Cerebellar cortex (tissue), 1 donor: ENCODE data around the gene MAP3K15.

Experiments
- DNase-seq: peaks from one replicate; pipeline ENCODE4 v3.0.0-alpha.2; 2015; ENCODE audit warnings: low spot score

Gene MAP3K15

GRCh38 chrX:19389227-19389845 lies 126.0 kb downstream of the MAP3K15 start:
- DNase-seq: no peak

GRCh38 chrX:19388741-19389140 lies 126.6 kb downstream of the MAP3K15 start:
- DNase-seq: no peak

GRCh38 chrX:19388064-19388679 lies 127.1 kb downstream of the MAP3K15 start:
- no peak for DNase-seq

- no peak for DNase-seq
Observed at GRCh38 chrX:19386679-19387078, 128.6 kb downstream of the MAP3K15 start.

- DNase-seq: peak; percentile 25
Observed at GRCh38 chrX:19382555-19383145, 132.7 kb downstream of the MAP3K15 start.

- DNase-seq: no peak
Observed at GRCh38 chrX:19381326-19381725, 134.0 kb downstream of the MAP3K15 start.

- no peak for DNase-seq
Observed at GRCh38 chrX:19377799-19378198, 137.5 kb downstream of the MAP3K15 start.

GRCh38 chrX:19375546-19375945 lies 139.8 kb downstream of the MAP3K15 start:
- DNase-seq: no peak

GRCh38 chrX:19373351-19373891 lies 141.9 kb downstream of the MAP3K15 start:
- DNase-seq: no peak

- peak; percentile 4 for DNase-seq
Observed at GRCh38 chrX:19372547-19373331, 142.6 kb downstream of the MAP3K15 start.

- DNase-seq: peak; percentile 54
Observed at GRCh38 chrX:19372170-19372546, 143.2 kb downstream of the MAP3K15 start.

- DNase-seq: no peak
Observed at GRCh38 chrX:19370061-19370460, 145.2 kb downstream of the MAP3K15 start.

- DNase-seq: no peak
Observed at GRCh38 chrX:19368576-19368975, 146.7 kb downstream of the MAP3K15 start.

GRCh38 chrX:19361701-19362100 lies 153.6 kb downstream of the MAP3K15 start:
- no peak for DNase-seq

- DNase-seq: no peak
Observed at GRCh38 chrX:19360903-19361302, 154.4 kb downstream of the MAP3K15 start.

GRCh38 chrX:19358521-19358920 lies 156.8 kb downstream of the MAP3K15 start:
- no peak for DNase-seq

GRCh38 chrX:19354625-19355024 lies 160.7 kb downstream of the MAP3K15 start:
- no peak for DNase-seq

- no peak for DNase-seq
Observed at GRCh38 chrX:19350941-19351384, 164.3 kb downstream of the MAP3K15 start.

- DNase-seq: no peak
Observed at GRCh38 chrX:19349264-19349663, 166.0 kb downstream of the MAP3K15 start.

- no peak for DNase-seq
Observed at GRCh38 chrX:19347916-19348315, 167.4 kb downstream of the MAP3K15 start.

- DNase-seq: no peak
Observed at GRCh38 chrX:19344661-19345060, 170.6 kb downstream of the MAP3K15 start.
